Measurements from ENCODE around the gene SFTPA1. TPM values are rescaled to one million over a fixed set of nuclear protein-coding genes. Genes with fewer than 3 reads are reported as not detected.

SFTPA1 gene
- polyA plus RNA-seq, 1 donor (not counting 4 experiments of a cell fraction or from before 2014, with no cell fraction given), result not detected

Other genes starting within 250 kb of the SFTPA1 start
- 0.91 to 1.5 TPM (median 0.96 TPM) in 3 replicates for gene ZCCHC24, start 165.3 kb upstream of the SFTPA1 start, polyA plus RNA-seq
- 0.91 to 2.3 TPM (median 1.2 TPM) in 3 replicates for gene EIF5AL1, start 98.4 kb upstream of the SFTPA1 start, polyA plus RNA-seq
- not detected in 3 replicates for gene SFTPA2, start 50.5 kb upstream of the SFTPA1 start, polyA plus RNA-seq
- gene NUTM2B, start 92.3 kb downstream of the SFTPA1 start, polyA plus RNA-seq, result 0.18 to 0.27 TPM (median 0.25 TPM) in 3 replicates
- 0.17 to 0.26 TPM (median 0.24 TPM) in 3 replicates for gene NUTM2E, start 215.8 kb downstream of the SFTPA1 start, polyA plus RNA-seq

All from keratinocyte (primary cell).